GM06990 (cell line): ENCODE data around the gene ZNF546.
A peak's percentile ranks its signal among the peaks of the same experiment; 100 is the strongest.

Experiments
- DNase-seq: peaks from one replicate; pipeline ENCODE4 v3.0.0-alpha.2; 2011; ENCODE audit not compliant: insufficient read length; ENCODE audit errors: extremely low read depth
- H3K27me3 ChIP-seq: replicated peaks from 2 replicates; pipeline ENCODE4 v1.6.0; 2011; ENCODE audit warnings: low read length; ENCODE audit not compliant: control insufficient read depth, insufficient read depth
- H3K36me3 ChIP-seq: 2 replicates; pipeline ENCODE4 v1.5.1; 2011; ENCODE audit warnings: low read length; ENCODE audit not compliant: control insufficient read depth, insufficient read depth
- H3K4me3 ChIP-seq: replicated peaks from 2 replicates; pipeline ENCODE4 v1.5.1; 2011; ENCODE audit warnings: low read depth, mild to moderate bottlenecking, control low read depth, low read length
- CTCF ChIP-seq: IDR thresholded peaks from 2 replicates; pipeline ENCODE4 v1.5.1; 2011; ENCODE audit warnings: low read length, control low read depth, mild to moderate bottlenecking, inconsistent platforms; ENCODE audit not compliant: insufficient read depth, poor library complexity, severe bottlenecking

ZNF546 gene

GRCh38 chr19:39969681-39970424 lies 27.0 kb upstream of the ZNF546 start:
- H3K27me3 ChIP-seq: no peaks in the 10 kb centered on the region
- TF ChIP-seq CTCF: no peak
- peak overlapping the region; percentile 98 for H3K4me3 ChIP-seq
- no peak for DNase-seq
- H3K36me3 ChIP-seq: peaks cover 10% of the 10 kb centered on the region

GRCh38 chr19:39970425-39970674 lies 26.5 kb upstream of the ZNF546 start:
- no peak for DNase-seq
- Histone ChIP-seq H3K36me3 (peaks cover 12% of the 10 kb centered on the region), H3K27me3 (no peaks in the 10 kb centered on the region), H3K4me3 (peak overlapping the region; percentile 98)
- no peak for TF ChIP-seq CTCF

- H3K27me3 ChIP-seq: no peaks in the 10 kb centered on the region
- peak; percentile 89 for TF ChIP-seq CTCF
- H3K36me3 ChIP-seq: peaks cover 15% of the 10 kb centered on the region
- DNase-seq: peak; percentile 99
- H3K4me3 ChIP-seq: peak within 1 kb of the TSS; percentile 98
These were observed 26.0 kb upstream of the ZNF546 start, which contains the start of gene PSMC4 for GRCh38 chr19:39970675-39971379. PSMC4 (plus strand) TSS chr19:39971165; CDS start chr19:39971203, 38 bp downstream.

- no peak for TF ChIP-seq CTCF
- Histone ChIP-seq H3K4me3 (peak overlapping the region; percentile 98), H3K36me3 (peaks cover 15% of the 10 kb centered on the region), H3K27me3 (no peaks in the 10 kb centered on the region)
- no peak for DNase-seq
These were observed 25.4 kb upstream of the ZNF546 start for GRCh38 chr19:39971380-39972035.

GRCh38 chr19:39974377-39975155 lies 22.3 kb upstream of the ZNF546 start:
- DNase-seq: no peak
- Histone ChIP-seq H3K27me3 (no peaks in the 10 kb centered on the region), H3K4me3 (no peak overlapping the region), H3K36me3 (peaks cover 28% of the 10 kb centered on the region)
- no peak for TF ChIP-seq CTCF
